Measurements from ENCODE around the gene ZDHHC24.
"Not testable (repeated sequence)": the region's sequence is repeated elsewhere in the genome, so short reads cannot be mapped to it uniquely, and the experiment has no call there.

ZDHHC24 gene

GRCh38 chr11:66545701-66546367, at the start of gene ZDHHC24:
Gene ZDHHC24, minus strand, starts transcription at chr11:66546048. Its CDS starts 45 bp downstream, at chr11:66546003.
- peak; percentile 62 to 91 (median 74) for DNase-seq (ENCODE audit: low read depth in 4 of 4, low spot score in 1 of 4)

GRCh38 chr11:66595245-66595904, 49.5 kb upstream of the ZDHHC24 start:
- no peak for DNase-seq (ENCODE audit: low read depth in 4 of 4, low spot score in 1 of 4)

GRCh38 chr11:66593650-66594049, 47.8 kb upstream of the ZDHHC24 start:
- no peak for DNase-seq (ENCODE audit: low read depth in 4 of 4, low spot score in 1 of 4)

GRCh38 chr11:66593303-66593635, 47.4 kb upstream of the ZDHHC24 start:
- DNase-seq (ENCODE audit: low read depth in 4 of 4, low spot score in 1 of 4), result no peak

GRCh38 chr11:66592457-66593302, 46.8 kb upstream of the ZDHHC24 start, which contains the start of the genes CCDC87 and CCS:
Gene CCDC87, minus strand, starts transcription at chr11:66593063. Its CDS starts 48 bp downstream, at chr11:66593015.
Gene CCS, plus strand, starts transcription at chr11:66593185. Its CDS starts 77 bp downstream, at chr11:66593262.
- peak; percentile 94 to 98 (median 98) for DNase-seq (ENCODE audit: low read depth in 4 of 4, low spot score in 1 of 4)

- DNase-seq (ENCODE audit: low read depth in 4 of 4, low spot score in 1 of 4), result no peak
Observed at GRCh38 chr11:66591175-66591574, 45.3 kb upstream of the ZDHHC24 start.

- DNase-seq (ENCODE audit: low read depth in 4 of 4, low spot score in 1 of 4), result no peak
Observed at GRCh38 chr11:66589996-66590675, 44.3 kb upstream of the ZDHHC24 start.

GRCh38 chr11:66589315-66589714, 43.5 kb upstream of the ZDHHC24 start:
- DNase-seq (ENCODE audit: low read depth in 4 of 4, low spot score in 1 of 4), result not testable (repeated sequence)

GRCh38 chr11:66586136-66586535, 40.3 kb upstream of the ZDHHC24 start:
- DNase-seq (ENCODE audit: low read depth in 4 of 4, low spot score in 1 of 4), result no peak

GRCh38 chr11:66585447-66585846, 39.6 kb upstream of the ZDHHC24 start:
- not testable (repeated sequence) for DNase-seq (ENCODE audit: low read depth in 4 of 4, low spot score in 1 of 4)

- DNase-seq (ENCODE audit: low read depth in 4 of 4, low spot score in 1 of 4), result not testable (repeated sequence)
Observed at GRCh38 chr11:66582565-66583147, 36.8 kb upstream of the ZDHHC24 start.

- no peak for DNase-seq (ENCODE audit: low read depth in 4 of 4, low spot score in 1 of 4)
Observed at GRCh38 chr11:66581261-66581660, 35.4 kb upstream of the ZDHHC24 start.

- DNase-seq (ENCODE audit: low read depth in 4 of 4, low spot score in 1 of 4), result no peak
Observed at GRCh38 chr11:66580803-66581202, 35.0 kb upstream of the ZDHHC24 start.

GRCh38 chr11:66579017-66579606, 33.3 kb upstream of the ZDHHC24 start:
- DNase-seq (ENCODE audit: low read depth in 4 of 4, low spot score in 1 of 4), result peak; percentile 71 to 80 (median 76)

GRCh38 chr11:66570850-66571180, 25.0 kb upstream of the ZDHHC24 start:
- DNase-seq (ENCODE audit: low read depth in 4 of 4, low spot score in 1 of 4), result no peak

GRCh38 chr11:66570079-66570849, 24.4 kb upstream of the ZDHHC24 start:
- no peak for DNase-seq (ENCODE audit: low read depth in 4 of 4, low spot score in 1 of 4)

- DNase-seq (ENCODE audit: low read depth in 4 of 4, low spot score in 1 of 4), result no peak
Observed at GRCh38 chr11:66569076-66569475, 23.2 kb upstream of the ZDHHC24 start.

GRCh38 chr11:66568124-66568916, 22.5 kb upstream of the ZDHHC24 start, which contains the start of gene CTSF:
Gene CTSF, minus strand, starts transcription at chr11:66568606. Its CDS starts 120 bp downstream, at chr11:66568486.
- peak; percentile 41 to 61 (median 54) for DNase-seq (ENCODE audit: low read depth in 4 of 4, low spot score in 1 of 4)

GRCh38 chr11:66567787-66568123, 21.9 kb upstream of the ZDHHC24 start:
- no peak for DNase-seq (ENCODE audit: low read depth in 4 of 4, low spot score in 1 of 4)

Data from stimulated activated CD4-positive, alpha-beta T cell treated with anti-CD3 and anti-CD28 coated beads, Interleukin-1b, Interleukin-23, amount 100 ng/mL, for 24 hours (primary cell).